ENCODE results near the gene EBI3. TPM values are rescaled to one million over a fixed set of nuclear protein-coding genes. Genes with fewer than 3 reads are reported as not detected.
"Not testable (repeated sequence)": the region's sequence is repeated elsewhere in the genome, so short reads cannot be mapped to it uniquely, and the experiment has no call there.

EBI3 gene
- total RNA-seq, 1 experiment from 2014 or later: 1.2 TPM

- Mint-ChIP-seq H3K36me3 (ENCODE audit: insufficient read depth, unreplicated experiment) (no peaks in the 10 kb centered on the region), H3K27me3 (ENCODE audit: unreplicated experiment) (peaks cover 21% of the 10 kb centered on the region), H3K4me3 (ENCODE audit: low read depth, unreplicated experiment) (no peak overlapping the region), H3K9me3 (ENCODE audit: low read depth, unreplicated experiment) (no peaks in the 10 kb centered on the region), H3K4me1 (ENCODE audit: low read depth, unreplicated experiment) (no peaks in the 10 kb centered on the region), H3K27ac (ENCODE audit: unreplicated experiment) (no peak overlapping the region)
- CTCF ChIA-PET: no interaction called here
- no TSS peak for BruUV-seq (replicated peaks)
- no peak for DNase-seq
- TF ChIP-seq CTCF (IDR thresholded peaks at IDR 0.05; ENCODE audit: unreplicated experiment): no peak
- intact Hi-C loops (cut with micrococcal nuclease; ENCODE audit: unreplicated experiment): no loop called here
Measured at GRCh38 chr19:4216846-4217245, 12.5 kb upstream of the EBI3 start.

- Mint-ChIP-seq H3K36me3 (ENCODE audit: insufficient read depth, unreplicated experiment) (no peaks in the 10 kb centered on the region), H3K9me3 (ENCODE audit: low read depth, unreplicated experiment) (no peaks in the 10 kb centered on the region), H3K4me3 (ENCODE audit: low read depth, unreplicated experiment) (no peak overlapping the region), H3K27ac (ENCODE audit: unreplicated experiment) (no peak overlapping the region), H3K27me3 (ENCODE audit: unreplicated experiment) (peaks cover 13% of the 10 kb centered on the region), H3K4me1 (ENCODE audit: low read depth, unreplicated experiment) (no peaks in the 10 kb centered on the region)
- CTCF ChIA-PET: no interaction called here
- DNase-seq: no peak
- BruUV-seq (replicated peaks): no TSS peak
- intact Hi-C loops (cut with micrococcal nuclease; ENCODE audit: unreplicated experiment): no loop called here
- no peak for TF ChIP-seq CTCF (IDR thresholded peaks at IDR 0.05; ENCODE audit: unreplicated experiment)
Measured at GRCh38 chr19:4217429-4218264, 11.7 kb upstream of the EBI3 start.

- H3K4me3 Mint-ChIP-seq (ENCODE audit: low read depth, unreplicated experiment); H3K9me3 Mint-ChIP-seq (ENCODE audit: low read depth, unreplicated experiment); intact Hi-C loops (cut with micrococcal nuclease; ENCODE audit: unreplicated experiment); H3K27me3 Mint-ChIP-seq (ENCODE audit: unreplicated experiment); H3K4me1 Mint-ChIP-seq (ENCODE audit: low read depth, unreplicated experiment); DNase-seq; H3K36me3 Mint-ChIP-seq (ENCODE audit: insufficient read depth, unreplicated experiment); BruUV-seq (replicated peaks); H3K27ac Mint-ChIP-seq (ENCODE audit: unreplicated experiment): not testable (repeated sequence)
- CTCF ChIA-PET: interaction anchor here (0.6 kb wide), 2 partner anchors 10 to 15 kb away, joined by 4 to 5 read pairs; no protein-coding TSS in a partner anchor
Measured at GRCh38 chr19:4218523-4218922, 10.8 kb upstream of the EBI3 start.

GRCh38 chr19:4220188-4220587 is 9.1 kb upstream of the EBI3 start:
- intact Hi-C loops (cut with micrococcal nuclease; ENCODE audit: unreplicated experiment): no loop called here
- Mint-ChIP-seq H3K4me1 (ENCODE audit: low read depth, unreplicated experiment) (no peaks in the 10 kb centered on the region), H3K36me3 (ENCODE audit: insufficient read depth, unreplicated experiment) (no peaks in the 10 kb centered on the region), H3K27me3 (ENCODE audit: unreplicated experiment) (no peaks in the 10 kb centered on the region), H3K9me3 (ENCODE audit: low read depth, unreplicated experiment) (no peaks in the 10 kb centered on the region), H3K27ac (ENCODE audit: unreplicated experiment) (no peak overlapping the region), H3K4me3 (ENCODE audit: low read depth, unreplicated experiment) (no peak overlapping the region)
- CTCF ChIA-PET: no interaction called here
- no TSS peak for BruUV-seq (replicated peaks)
- no peak for TF ChIP-seq CTCF (IDR thresholded peaks at IDR 0.05; ENCODE audit: unreplicated experiment)
- DNase-seq: no peak

GRCh38 chr19:4224470-4224869 is 4.9 kb upstream of the EBI3 start:
- no peak overlapping the region for H3K27ac Mint-ChIP-seq (ENCODE audit: unreplicated experiment)
- CTCF ChIA-PET: no interaction called here
- no peak overlapping the region for H3K4me3 Mint-ChIP-seq (ENCODE audit: low read depth, unreplicated experiment)
- H3K27me3 Mint-ChIP-seq (ENCODE audit: unreplicated experiment): no peaks in the 10 kb centered on the region
- no peaks in the 10 kb centered on the region for H3K9me3 Mint-ChIP-seq (ENCODE audit: low read depth, unreplicated experiment)
- peaks cover 7% of the 10 kb centered on the region for H3K4me1 Mint-ChIP-seq (ENCODE audit: low read depth, unreplicated experiment)
- H3K36me3 Mint-ChIP-seq (ENCODE audit: insufficient read depth, unreplicated experiment): peaks cover 5% of the 10 kb centered on the region
- no peak for TF ChIP-seq CTCF (IDR thresholded peaks at IDR 0.05; ENCODE audit: unreplicated experiment)
- no peak for DNase-seq
- intact Hi-C loops (cut with micrococcal nuclease; ENCODE audit: unreplicated experiment): no loop called here
- BruUV-seq (replicated peaks): no TSS peak
